ENCODE results near the gene NCKAP5.

NCKAP5 gene

DNA sequence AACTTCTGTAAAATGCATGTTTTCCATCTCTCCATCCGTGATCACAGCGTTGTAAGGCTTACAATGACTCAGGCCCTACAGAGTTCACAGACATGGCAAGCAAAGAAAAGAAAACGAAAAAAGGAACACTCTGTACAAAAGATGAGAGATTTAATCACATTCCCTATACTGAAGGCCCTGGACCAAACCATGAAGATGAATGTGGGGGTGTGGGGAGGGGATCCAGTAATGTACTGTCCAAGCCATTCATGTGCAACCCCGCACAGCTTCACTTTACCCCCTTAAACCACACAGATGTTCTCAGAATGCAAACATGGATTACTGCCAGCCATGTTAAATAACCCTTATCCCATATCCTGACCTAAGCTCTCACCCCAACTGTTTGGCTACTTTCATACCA is 391.1 kb downstream of the NCKAP5 start:
- no peak for DNase-seq

DNA sequence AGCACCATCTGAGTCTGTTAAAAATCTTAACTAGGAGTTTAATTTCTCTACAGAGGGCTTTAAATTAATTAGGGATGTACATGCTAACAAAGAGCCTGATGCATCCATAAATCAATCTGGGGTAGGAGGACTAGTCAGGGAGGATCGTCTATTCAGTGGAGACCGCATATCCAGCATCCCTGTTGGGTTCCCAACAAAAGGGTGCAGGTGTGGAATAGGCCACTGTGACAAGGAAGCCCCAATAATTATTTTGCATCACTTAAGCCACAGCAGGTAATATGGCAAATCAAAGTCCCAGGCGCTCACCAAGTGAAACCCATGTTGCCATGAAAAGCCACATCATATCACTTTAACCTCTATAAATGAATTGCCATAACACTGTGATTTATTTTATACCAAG is 392.3 kb downstream of the NCKAP5 start:
- no peak for DNase-seq

GRCh38 chr2:133173224-133173623 is 395.0 kb downstream of the NCKAP5 start:
- no peak for DNase-seq

DNA sequence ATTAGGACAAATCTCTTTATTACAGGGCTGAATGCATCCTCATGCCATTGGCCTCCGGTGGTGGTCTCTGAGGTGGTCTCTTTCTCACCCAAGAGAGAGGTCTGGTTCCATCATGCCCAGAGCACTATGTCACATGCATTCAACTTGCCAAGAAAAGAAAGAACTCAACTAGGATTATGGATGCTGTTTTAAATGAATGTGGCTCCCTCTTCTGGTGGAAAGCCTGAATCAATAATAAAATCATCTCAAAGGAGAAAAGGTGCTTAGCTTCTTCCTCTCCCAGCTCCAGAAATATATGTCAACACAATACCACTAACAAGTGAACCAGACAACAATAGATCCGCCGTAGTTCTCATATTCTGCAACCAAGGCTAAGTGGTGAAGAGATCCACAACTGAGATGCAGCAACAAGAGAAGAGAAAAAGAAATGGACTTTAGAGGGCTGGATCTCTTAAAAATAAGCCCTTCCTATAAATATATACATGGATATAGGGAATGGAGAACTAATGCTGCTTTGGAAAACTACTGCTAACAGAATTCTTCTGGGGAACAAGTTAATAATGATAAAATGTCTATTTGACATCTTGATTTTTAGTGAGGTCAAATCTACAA is 396.8 kb downstream of the NCKAP5 start:
- no peak for DNase-seq

DNA sequence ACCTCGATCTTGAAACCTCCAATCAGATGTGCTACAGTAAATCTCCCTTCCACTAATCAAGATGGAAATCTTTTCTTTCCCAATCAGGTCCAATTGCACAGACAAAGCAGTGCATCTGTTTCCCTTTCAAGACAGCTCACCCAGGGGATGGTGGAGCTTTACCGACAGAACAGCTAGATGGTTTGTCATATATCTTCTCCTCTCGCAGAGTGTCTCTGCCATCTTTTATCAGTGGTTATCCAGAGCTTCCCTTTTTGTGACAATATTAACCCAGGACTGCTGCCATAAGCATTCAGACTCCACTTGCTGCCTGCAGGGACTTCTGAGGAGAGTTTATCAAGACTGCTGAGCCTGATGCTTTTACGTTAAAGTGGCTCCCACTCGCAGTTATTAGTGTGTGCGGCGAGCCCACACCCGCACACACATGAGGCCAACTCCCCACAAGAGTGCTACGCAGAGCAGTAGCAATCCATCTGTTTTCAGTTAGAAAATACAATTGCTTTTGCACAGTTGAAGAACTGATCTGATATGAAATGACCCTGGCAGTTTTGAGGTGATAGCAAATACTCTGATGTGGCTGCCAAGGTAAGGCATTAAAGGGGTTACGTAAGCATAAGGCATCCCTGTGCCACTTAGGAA is 398.9 kb downstream of the NCKAP5 start:
- no peak for DNase-seq

DNA sequence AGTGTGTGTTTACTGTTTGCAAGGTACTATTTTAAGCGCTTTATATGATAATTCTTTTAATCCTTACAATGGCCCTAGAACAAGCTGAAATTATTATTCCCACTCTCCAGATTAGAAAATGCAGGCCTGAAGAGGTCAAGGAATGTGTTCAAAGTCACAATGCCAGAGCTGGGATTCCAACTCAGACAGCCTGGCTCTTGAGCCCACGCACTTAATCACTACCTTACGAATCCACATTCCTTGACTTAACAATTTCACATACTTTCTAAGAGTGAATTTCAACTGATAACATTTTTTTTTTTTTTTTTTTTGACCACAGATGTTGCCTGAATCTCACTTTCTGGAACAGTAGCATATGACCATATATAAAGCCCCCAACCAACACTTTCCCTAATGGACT is 400.3 kb downstream of the NCKAP5 start:
- no peak for DNase-seq

- no peak for DNase-seq
These were observed 401.0 kb downstream of the NCKAP5 start for GRCh38 chr2:133167223-133167622.

GRCh38 chr2:133166031-133166430 is 402.2 kb downstream of the NCKAP5 start:
- DNase-seq, result no peak

DNA sequence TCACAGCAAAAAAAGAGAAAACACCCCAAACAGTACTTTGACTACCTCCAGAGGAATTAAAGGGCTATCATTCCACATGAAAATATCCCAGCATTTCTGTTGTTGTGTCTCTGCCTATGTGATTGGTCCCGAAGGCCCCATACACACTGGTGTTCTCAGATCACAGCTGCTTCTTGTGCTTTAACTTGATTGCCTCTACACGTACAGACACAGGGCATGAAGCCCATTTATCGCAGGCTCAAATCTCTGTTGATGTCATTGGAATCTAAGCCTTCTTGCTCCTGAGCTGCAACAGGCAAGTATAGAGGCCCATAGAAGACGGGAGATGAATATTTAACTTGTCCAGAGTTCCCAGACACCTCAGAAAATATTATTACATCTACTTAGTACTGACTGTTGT is 405.2 kb downstream of the NCKAP5 start:
- no peak for DNase-seq

DNA sequence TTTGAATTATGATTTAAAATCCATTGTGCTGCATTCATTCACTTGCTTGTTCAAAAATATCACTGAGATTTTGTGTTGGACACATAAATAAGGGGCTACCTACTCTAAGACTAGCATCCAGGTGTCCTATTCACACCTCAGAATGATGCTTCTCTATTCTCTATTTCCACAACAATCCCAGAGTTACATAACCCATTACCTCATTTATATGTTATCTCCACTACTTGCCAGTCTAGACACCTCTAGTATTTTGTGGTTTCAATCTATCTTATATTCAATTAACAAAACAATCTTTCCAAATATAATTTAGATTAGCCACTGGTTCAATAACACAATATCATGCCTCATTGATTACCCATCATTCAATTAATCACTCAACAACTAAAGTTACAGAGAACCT is 409.8 kb downstream of the NCKAP5 start:
- DNase-seq, result no peak

GRCh38 chr2:133158024-133158423 is 410.2 kb downstream of the NCKAP5 start:
- DNase-seq, result no peak

GRCh38 chr2:133157141-133157540 is 411.1 kb downstream of the NCKAP5 start:
- DNase-seq, result no peak

DNA sequence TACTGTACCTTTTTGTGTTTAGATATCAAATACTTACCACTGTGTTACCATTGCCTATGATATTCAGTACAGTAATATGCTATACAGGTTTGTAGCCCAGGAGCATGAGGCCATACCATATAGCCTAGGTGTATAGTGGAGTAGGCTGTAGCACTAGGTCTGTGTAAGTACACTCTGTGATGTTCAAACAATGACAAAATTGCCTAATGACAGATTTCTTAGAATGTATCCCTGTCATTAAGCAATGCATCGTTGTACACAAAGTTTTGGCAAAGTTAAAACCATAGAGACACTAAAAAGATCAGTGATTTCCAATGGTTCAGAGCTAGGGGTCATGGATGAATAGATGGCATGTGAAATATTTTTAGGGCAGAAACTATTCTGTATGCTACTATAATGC is 415.5 kb downstream of the NCKAP5 start:
- no peak for DNase-seq

DNA sequence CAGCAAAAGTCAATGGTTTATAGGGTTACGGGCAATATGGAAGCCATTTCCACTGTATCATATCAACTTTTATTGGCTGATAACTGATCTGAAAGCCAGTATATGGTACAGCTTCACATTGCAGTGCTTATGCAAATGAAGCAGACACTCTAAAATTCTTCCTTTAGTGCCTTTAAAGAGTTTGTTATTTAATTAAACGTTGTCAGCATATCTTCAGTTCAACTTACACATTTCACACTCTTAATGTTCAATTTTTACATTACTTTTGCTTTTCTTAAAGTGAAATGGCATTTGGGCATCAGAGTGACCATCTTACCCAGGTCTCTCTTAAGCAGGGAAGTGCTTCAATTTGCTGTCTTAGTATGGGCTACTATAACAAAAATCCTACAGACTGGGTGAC is 420.1 kb downstream of the NCKAP5 start:
- no peak for DNase-seq

GRCh38 chr2:133146893-133147292 is 421.4 kb downstream of the NCKAP5 start:
- DNase-seq, result no peak

DNA sequence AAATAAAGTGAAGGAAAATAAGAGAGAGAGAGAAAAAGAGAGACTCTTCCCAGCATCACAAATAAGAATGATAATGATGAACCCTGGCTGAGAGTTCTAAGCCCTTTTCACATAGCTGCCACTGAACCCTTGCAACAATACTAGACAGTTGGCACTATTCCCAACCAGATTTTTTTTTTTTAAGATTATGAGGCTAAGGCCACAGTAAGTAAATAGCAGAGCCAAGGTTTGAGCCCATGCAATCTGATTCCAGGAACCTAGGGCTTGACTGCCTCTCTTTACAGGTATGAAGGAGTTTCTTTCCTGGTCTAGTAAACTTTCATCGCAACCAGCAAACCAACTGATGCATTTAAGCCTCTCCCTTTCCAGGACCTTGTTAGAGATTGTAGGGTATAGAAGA is 424.6 kb downstream of the NCKAP5 start:
- DNase-seq, result no peak

- no peak for DNase-seq
These were observed 426.2 kb downstream of the NCKAP5 start for GRCh38 chr2:133142087-133142486.

DNA sequence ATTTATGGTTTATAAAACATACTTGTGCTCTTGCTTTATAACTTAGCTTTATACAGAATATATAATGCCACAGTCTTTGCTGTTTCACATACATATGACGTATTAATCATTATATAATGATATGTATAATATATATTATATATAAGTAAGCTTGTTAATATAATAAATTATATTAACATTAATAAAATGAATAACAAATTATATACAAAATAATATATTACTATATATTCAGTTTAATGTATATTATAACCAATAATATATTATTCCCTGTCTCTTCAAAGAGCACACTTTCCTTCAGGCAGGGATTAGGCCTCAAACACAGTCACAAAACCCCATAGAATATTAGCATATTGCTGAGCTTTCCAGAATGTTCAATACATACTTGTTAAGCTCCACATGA is 427.6 kb downstream of the NCKAP5 start:
- no peak for DNase-seq

GRCh38 chr2:133139847-133140533 is 428.3 kb downstream of the NCKAP5 start:
- DNase-seq, result no peak

GRCh38 chr2:133138693-133139092 is 429.6 kb downstream of the NCKAP5 start:
- no peak for DNase-seq

- DNase-seq, result no peak
These were observed 433.1 kb downstream of the NCKAP5 start for GRCh38 chr2:133135035-133135654.

DNA sequence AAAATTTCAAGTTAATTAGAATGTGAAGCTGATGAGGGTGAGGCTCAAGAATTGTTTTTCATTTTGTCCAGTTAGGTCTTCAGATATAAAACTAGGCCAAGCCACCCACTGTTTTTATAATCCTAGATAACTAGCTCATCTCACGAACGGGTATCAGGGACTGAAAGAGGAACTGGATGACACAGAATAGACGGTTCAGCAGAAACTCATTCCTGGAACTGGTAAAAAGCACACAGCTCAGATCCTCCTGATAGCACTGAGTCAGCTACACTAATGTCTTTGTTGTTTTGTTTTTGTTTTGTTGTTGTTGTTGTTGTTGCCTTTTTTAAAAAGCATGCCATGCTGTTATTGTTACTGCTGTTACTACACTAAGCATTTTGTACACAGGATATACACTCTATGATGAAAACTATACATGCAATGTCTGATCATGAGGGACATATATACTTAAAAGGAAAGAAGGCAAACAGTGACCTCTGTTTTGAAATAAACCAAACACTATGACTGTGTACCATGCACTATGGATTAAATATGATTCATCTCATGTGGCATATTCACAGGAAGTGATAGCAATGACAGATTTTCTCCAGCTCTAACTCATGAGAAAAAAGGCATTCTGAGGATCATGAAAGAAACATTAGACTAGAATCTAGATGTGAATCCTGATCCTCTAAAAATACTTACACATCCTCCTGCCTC is 437.6 kb downstream of the NCKAP5 start:
- DNase-seq, result no peak

GRCh38 chr2:133124446-133124845 is 443.8 kb downstream of the NCKAP5 start:
- no peak for DNase-seq

All from activated gamma-delta T cell treated with Interleukin-2 at 50 U/mL for 16 hours (primary cell).